IgD-negative memory B cell (primary cell): ENCODE results near the gene DOK5. TPM values are rescaled to one million over a fixed set of nuclear protein-coding genes. Genes with fewer than 3 reads are reported as not detected.

Source experiments
- H3K27ac Mint-ChIP-seq, 3 donors: one replicate each; pipeline ENCODE4 v1.8.0; 2020 to 2022; ENCODE audit warnings: mild to moderate bottlenecking in 3 of 3, mixed read lengths in 3 of 3, moderate library complexity in 1 of 3
- H3K27me3 Mint-ChIP-seq: one replicate; pipeline ENCODE4 v1.8.0; 2021; ENCODE audit warnings: mixed read lengths
- H3K36me3 Mint-ChIP-seq: one replicate; pipeline ENCODE4 v1.8.0; 2020; ENCODE audit warnings: mild to moderate bottlenecking, mixed read lengths
- H3K4me1 Mint-ChIP-seq, 3 donors: one replicate each; pipeline ENCODE4 v1.8.0; 2020 to 2022; ENCODE audit warnings: mixed read lengths in 3 of 3, mild to moderate bottlenecking in 1 of 3
- H3K4me3 Mint-ChIP-seq, 4 donors: one replicate each; pipeline ENCODE4 v1.8.0; 2020 to 2022; ENCODE audit warnings: mild to moderate bottlenecking in 4 of 4, mixed read lengths in 4 of 4, moderate library complexity in 3 of 4
- H3K9me3 Mint-ChIP-seq, 3 donors: one replicate each; pipeline ENCODE4 v1.8.0; 2020 to 2021; ENCODE audit warnings: mixed read lengths in 3 of 3, mild to moderate bottlenecking in 1 of 3
- polyA plus RNA-seq: library from polyadenylated mRNA; unstranded; fragments of 300-500 nt; fragmentation: Illumina TruSeq; gene quantifications from one replicate; pipeline ENCODE4 v1.2.3, GENCODE V29; 2021

Gene DOK5
- polyA plus RNA-seq, 1 donor from 2014 or later, result not detected

GRCh38 chr20:54549658-54550326 lies 74.4 kb downstream of the DOK5 start:
- H3K4me1 Mint-ChIP-seq, result no peaks in the 10 kb centered on the region
- H3K27me3 Mint-ChIP-seq, result no peaks in the 10 kb centered on the region
- no peak overlapping the region for H3K27ac Mint-ChIP-seq
- peaks cover 0 to 4% (median 4%) of the 10 kb centered on the region in 3 donors for H3K9me3 Mint-ChIP-seq
- H3K4me3 Mint-ChIP-seq, result no peak overlapping the region
- H3K36me3 Mint-ChIP-seq, result no peaks in the 10 kb centered on the region

GRCh38 chr20:54550776-54551396 lies 75.5 kb downstream of the DOK5 start:
- H3K4me1 Mint-ChIP-seq, result no peaks in the 10 kb centered on the region
- H3K27ac Mint-ChIP-seq, result no peak overlapping the region
- no peak overlapping the region for H3K4me3 Mint-ChIP-seq
- peaks cover 1% of the 10 kb centered on the region for H3K27me3 Mint-ChIP-seq
- H3K36me3 Mint-ChIP-seq, result no peaks in the 10 kb centered on the region
- H3K9me3 Mint-ChIP-seq, result peaks cover 0 to 5% (median 4%) of the 10 kb centered on the region in 3 donors

- peaks cover 0 to 5% (median 4%) of the 10 kb centered on the region in 3 donors for H3K9me3 Mint-ChIP-seq
- no peaks in the 10 kb centered on the region for H3K36me3 Mint-ChIP-seq
- no peak overlapping the region for H3K27ac Mint-ChIP-seq
- H3K4me1 Mint-ChIP-seq, result no peaks in the 10 kb centered on the region
- no peak overlapping the region for H3K4me3 Mint-ChIP-seq
- peaks cover 1% of the 10 kb centered on the region for H3K27me3 Mint-ChIP-seq
Measured at GRCh38 chr20:54554006-54554405, 78.6 kb downstream of the DOK5 start.

DNA sequence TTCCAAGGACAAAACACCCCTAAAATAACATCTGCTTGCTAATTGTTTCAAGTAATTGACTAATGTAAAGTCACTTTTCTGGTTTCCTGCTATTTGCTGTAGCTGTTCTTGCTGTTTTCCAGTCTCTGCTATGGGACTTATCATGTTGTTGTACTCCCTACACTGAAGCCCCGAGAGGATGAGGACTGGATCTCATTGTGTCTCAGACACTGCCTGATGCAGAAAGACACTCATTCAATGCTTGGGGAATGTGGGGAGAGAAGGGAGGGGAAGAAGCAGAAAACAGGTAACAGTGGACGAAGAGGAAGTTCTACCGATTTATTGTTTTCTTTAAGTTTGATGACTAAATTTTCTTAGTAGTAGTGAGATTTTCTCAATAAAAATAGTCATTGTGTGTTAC lies 79.8 kb downstream of the DOK5 start:
- Mint-ChIP-seq H3K9me3 (peaks cover 0 to 5% (median 4%) of the 10 kb centered on the region in 3 donors), H3K36me3 (no peaks in the 10 kb centered on the region), H3K4me1 (no peaks in the 10 kb centered on the region), H3K27ac (no peak overlapping the region), H3K27me3 (peaks cover 1% of the 10 kb centered on the region), H3K4me3 (no peak overlapping the region)

- no peak overlapping the region for H3K27ac Mint-ChIP-seq
- peaks cover 3% of the 10 kb centered on the region for H3K27me3 Mint-ChIP-seq
- no peaks in the 10 kb centered on the region for H3K4me1 Mint-ChIP-seq
- H3K9me3 Mint-ChIP-seq, result peaks cover 0 to 5% (median 2%) of the 10 kb centered on the region in 3 donors
- H3K36me3 Mint-ChIP-seq, result no peaks in the 10 kb centered on the region
- no peak overlapping the region for H3K4me3 Mint-ChIP-seq
Measured at GRCh38 chr20:54556406-54556805, 81.0 kb downstream of the DOK5 start.

- peaks cover 0 to 5% (median 2%) of the 10 kb centered on the region in 3 donors for H3K9me3 Mint-ChIP-seq
- no peak overlapping the region for H3K4me3 Mint-ChIP-seq
- H3K27me3 Mint-ChIP-seq, result peaks cover 3% of the 10 kb centered on the region
- no peak overlapping the region for H3K27ac Mint-ChIP-seq
- H3K36me3 Mint-ChIP-seq, result no peaks in the 10 kb centered on the region
- H3K4me1 Mint-ChIP-seq, result no peaks in the 10 kb centered on the region
Measured at GRCh38 chr20:54557806-54558590, 82.6 kb downstream of the DOK5 start.

DNA sequence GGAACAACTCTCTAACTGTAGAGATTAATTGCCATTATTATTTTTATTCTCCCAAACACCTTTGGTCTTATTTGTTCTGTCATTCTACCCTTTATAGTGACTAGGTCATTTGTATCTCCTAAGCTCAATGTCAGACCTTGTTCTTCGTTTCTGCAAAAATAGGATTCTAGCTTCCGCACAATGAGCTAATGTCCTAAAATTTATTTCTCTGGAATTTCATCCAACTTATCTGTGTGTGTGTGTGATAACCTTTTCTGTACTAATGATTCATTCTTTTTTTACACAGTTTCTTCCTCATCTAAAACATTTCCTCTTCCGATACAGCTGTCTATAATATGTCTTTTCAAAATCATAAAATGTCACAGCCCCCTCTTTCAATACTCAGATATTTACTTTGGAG lies 84.5 kb downstream of the DOK5 start:
- Mint-ChIP-seq H3K27ac (no peak overlapping the region), H3K4me1 (no peaks in the 10 kb centered on the region), H3K36me3 (no peaks in the 10 kb centered on the region), H3K4me3 (no peak overlapping the region), H3K27me3 (peaks cover 5% of the 10 kb centered on the region), H3K9me3 (peaks cover 0 to 5% (median 2%) of the 10 kb centered on the region in 3 donors)

GRCh38 chr20:54560357-54560756 lies 85.0 kb downstream of the DOK5 start:
- Mint-ChIP-seq H3K4me1 (no peaks in the 10 kb centered on the region), H3K36me3 (no peaks in the 10 kb centered on the region), H3K27ac (no peak overlapping the region), H3K4me3 (no peak overlapping the region), H3K9me3 (peaks cover 0 to 2% (median 2%) of the 10 kb centered on the region in 3 donors), H3K27me3 (peaks cover 4% of the 10 kb centered on the region)

DNA sequence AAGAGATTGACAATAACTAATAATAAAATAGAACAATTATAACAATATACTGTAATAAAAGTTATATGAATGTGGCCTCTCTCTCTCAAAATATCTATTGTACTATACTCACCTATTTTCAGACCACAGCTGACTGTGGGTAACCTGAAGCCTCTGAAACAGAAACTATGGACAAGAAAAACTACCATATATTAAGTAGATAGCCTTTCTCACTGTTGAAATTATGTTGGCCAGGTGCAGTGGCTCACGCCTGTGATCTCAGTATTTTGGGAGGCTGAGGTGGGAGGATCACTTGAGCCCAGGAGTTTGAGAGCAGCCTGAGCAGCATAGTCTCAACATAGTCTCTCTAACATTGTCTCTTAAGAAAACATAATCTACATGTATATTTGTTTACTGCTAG lies 89.9 kb downstream of the DOK5 start:
- Mint-ChIP-seq H3K27ac (no peak overlapping the region), H3K4me1 (no peaks in the 10 kb centered on the region), H3K27me3 (peaks cover 4% of the 10 kb centered on the region), H3K36me3 (no peaks in the 10 kb centered on the region), H3K4me3 (no peak overlapping the region), H3K9me3 (peaks cover 0 to 2% (median 2%) of the 10 kb centered on the region in 3 donors)

DNA sequence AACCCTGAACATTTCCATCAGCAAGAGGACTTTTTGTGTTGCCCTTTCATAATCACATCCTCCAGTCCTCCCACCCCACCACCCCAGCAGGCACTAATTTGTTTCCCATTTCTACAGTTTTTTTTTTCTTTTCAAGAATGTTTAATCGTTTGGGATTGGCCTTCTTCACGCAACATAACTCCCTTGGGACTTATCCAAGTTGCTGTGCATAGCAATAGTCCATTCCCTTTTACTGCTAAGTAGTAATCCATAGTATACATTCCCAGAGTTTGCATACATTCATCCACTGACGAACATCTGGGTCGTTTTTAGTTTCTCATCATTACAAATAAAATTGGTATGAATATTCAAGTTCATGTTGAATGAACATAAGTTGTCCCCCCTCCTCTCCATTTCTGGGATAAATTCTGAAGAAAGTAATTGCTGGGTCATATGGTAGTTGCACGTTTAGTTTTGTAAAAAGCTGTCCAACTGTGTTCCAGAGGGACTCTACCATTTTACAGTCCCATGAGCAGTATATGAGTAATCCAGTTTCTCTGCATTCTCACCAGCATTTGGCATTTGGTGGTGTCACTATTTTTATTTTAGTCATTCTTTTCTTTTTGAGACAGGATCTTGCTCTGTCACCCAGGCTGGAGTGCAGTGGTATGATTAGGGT lies 90.8 kb downstream of the DOK5 start:
- no peaks in the 10 kb centered on the region for H3K36me3 Mint-ChIP-seq
- H3K9me3 Mint-ChIP-seq, result peaks cover 0 to 2% (median 0%) of the 10 kb centered on the region in 3 donors
- H3K27ac Mint-ChIP-seq, result no peak overlapping the region
- H3K4me1 Mint-ChIP-seq, result no peaks in the 10 kb centered on the region
- H3K4me3 Mint-ChIP-seq, result no peak overlapping the region
- H3K27me3 Mint-ChIP-seq, result peaks cover 2% of the 10 kb centered on the region

DNA sequence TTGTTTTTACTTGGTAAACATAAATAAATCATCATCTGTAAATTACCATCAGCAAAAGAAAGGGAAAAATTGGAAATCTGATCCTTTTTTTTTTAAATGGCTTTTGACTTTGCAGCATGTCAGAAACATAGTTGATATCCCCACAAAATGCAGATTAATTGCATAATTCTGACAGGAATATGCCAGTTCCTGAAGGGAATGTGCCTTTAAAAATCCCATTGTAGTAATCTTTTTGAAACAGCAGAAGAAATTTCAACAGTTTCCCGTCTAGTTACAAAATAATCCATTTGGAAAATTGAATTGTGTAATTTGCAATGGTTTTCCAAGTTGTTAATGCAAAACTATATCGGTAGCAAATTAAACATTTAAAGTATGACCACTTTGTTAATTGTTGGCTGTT lies 95.2 kb downstream of the DOK5 start:
- Mint-ChIP-seq H3K36me3 (no peaks in the 10 kb centered on the region), H3K4me1 (peaks cover 0 to 1% (median 0%) of the 10 kb centered on the region in 3 donors), H3K4me3 (no peak overlapping the region), H3K9me3 (no peaks in the 10 kb centered on the region), H3K27me3 (no peaks in the 10 kb centered on the region), H3K27ac (no peak overlapping the region)

DNA sequence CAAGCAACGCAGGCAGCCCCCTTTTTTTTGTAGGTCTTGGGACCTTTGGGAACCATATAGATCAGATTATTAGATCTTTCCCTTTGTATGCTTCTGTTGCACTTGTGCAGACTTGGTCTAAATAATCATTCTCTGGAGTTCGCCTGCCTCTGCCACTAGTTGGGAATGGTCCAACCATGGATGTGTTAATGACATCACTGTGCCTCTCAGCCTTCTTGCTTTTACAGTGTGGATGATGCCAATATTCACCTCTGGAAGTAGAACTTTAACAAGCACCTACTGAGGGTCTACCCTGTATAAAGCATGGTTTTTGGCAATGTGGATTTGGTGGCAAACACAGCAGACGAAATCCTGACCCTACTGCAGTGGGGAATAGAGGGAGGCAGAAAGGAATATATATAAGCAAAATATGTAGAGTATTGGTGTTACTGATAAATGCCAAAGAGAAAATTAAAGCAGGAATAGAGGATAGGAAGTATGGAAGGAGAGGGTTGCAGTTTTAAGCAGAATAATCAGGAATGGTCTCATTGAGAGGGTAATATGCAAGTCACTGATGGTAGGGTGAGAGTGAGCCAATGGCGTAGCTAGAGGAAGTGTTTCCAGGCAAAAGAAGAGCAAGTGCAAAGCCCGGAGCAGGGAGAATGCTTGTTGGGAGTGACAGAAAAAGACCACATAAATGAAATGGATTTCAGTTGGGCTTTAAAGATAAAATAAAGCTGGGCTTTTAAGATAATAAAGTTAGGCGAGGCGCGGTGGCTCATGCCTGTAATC lies 97.5 kb downstream of the DOK5 start:
- Mint-ChIP-seq H3K4me3 (no peak overlapping the region), H3K9me3 (no peaks in the 10 kb centered on the region), H3K27me3 (no peaks in the 10 kb centered on the region), H3K4me1 (peaks cover 0 to 1% (median 0%) of the 10 kb centered on the region in 3 donors), H3K36me3 (no peaks in the 10 kb centered on the region), H3K27ac (no peak overlapping the region)

GRCh38 chr20:54573838-54574237 lies 98.4 kb downstream of the DOK5 start:
- peaks cover 0 to 1% (median 0%) of the 10 kb centered on the region in 3 donors for H3K4me1 Mint-ChIP-seq
- no peak overlapping the region for H3K27ac Mint-ChIP-seq

DNA sequence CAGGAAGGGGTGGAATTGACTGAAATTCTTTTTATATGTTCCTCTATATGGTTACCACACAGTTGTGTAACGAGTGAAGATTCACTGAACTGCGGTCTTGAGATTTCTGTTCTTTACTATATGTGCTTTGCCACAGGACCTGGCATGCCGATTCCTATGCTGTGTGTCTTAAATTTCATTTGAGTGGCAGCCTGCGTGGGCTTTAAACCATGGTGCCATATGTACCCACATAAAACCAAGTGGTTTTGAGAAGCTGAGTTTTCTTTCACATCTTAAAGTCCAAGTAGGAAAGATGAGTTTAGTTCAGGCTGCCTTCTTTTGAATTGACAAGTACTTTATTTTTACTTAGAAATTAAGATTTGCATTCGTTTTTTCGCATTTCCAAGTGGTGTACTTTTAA lies 101.1 kb downstream of the DOK5 start:
- H3K4me3 Mint-ChIP-seq, result no peak overlapping the region
- H3K27ac Mint-ChIP-seq, result no peak overlapping the region
- H3K27me3 Mint-ChIP-seq, result no peaks in the 10 kb centered on the region
- H3K36me3 Mint-ChIP-seq, result no peaks in the 10 kb centered on the region
- peaks cover 0 to 1% (median 0%) of the 10 kb centered on the region in 3 donors for H3K4me1 Mint-ChIP-seq
- H3K9me3 Mint-ChIP-seq, result no peaks in the 10 kb centered on the region

More at GRCh38 chr20:54573838-54574237, 98.4 kb downstream of the DOK5 start:
- Mint-ChIP-seq H3K9me3 (no peaks in the 10 kb centered on the region), H3K27me3 (no peaks in the 10 kb centered on the region), H3K4me3 (no peak overlapping the region), H3K36me3 (no peaks in the 10 kb centered on the region)
